ENCODE measurements around the gene FCER2. TPM values are rescaled to one million over a fixed set of nuclear protein-coding genes. Genes with fewer than 3 reads are reported as not detected.

The FCER2 gene
- total RNA-seq, 1 experiment from 2014 or later: not detected

DNA sequence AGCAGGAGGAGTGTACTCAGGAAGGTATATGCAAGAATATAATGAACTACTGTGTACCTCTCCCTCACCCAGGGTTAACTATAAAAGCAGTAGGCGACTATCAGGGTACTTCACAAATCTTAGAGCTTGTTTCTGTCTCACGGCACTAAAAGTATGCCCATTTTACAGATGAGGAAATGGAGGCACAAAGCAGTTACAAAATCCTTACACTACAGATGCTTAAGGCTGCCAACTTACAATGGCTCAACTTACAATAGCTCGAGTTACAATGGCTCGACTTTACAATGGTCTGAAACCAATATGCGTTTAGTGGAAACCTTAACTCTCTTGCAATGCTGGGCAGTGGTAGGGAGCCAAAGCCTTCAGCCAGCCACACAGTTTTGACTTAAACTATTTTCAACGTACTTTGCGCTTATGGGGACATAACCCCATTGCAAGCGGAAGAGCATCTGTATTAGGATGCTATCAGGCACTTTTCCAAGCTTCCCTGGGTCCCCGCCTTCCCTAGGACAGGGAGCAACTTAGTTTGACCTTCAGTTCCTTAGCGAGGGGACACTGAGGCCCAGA is 4.1 kb downstream of the FCER2 start:
- no peaks in the 10 kb centered on the region; a peak in 1 of 7 replicates for H3K36me3 Mint-ChIP-seq (ENCODE audit: insufficient read depth in 1 of 3, low read depth in 3 of 3)
- H3K4me2 ChIP-seq (ENCODE audit: insufficient read depth, insufficient read length, low read length): no peak overlapping the region
- no peaks in the 10 kb centered on the region for H3K79me1 ChIP-seq (ENCODE audit: insufficient read depth, low read depth, low read length, poor library complexity, severe bottlenecking)
- peaks cover 59% of the 10 kb centered on the region for H3K27me3 Mint-ChIP-seq (ENCODE audit: low read depth)
- H2BK120ac ChIP-seq (ENCODE audit: low read depth, low read length, poor library complexity, severe bottlenecking): no peak overlapping the region
- H3K27ac Mint-ChIP-seq: no peak overlapping the region
- no peak overlapping the region for H2AK5ac ChIP-seq (ENCODE audit: insufficient read length, low read length)
- no peak overlapping the region for H2AFZ ChIP-seq (ENCODE audit: low read length)
- H3K18ac ChIP-seq (ENCODE audit: insufficient read length, low read depth, low read length): no peak overlapping the region
- H3K27me3 ChIP-seq (ENCODE audit: insufficient read depth, low read length): no peaks in the 10 kb centered on the region
- H3K56ac ChIP-seq (ENCODE audit: insufficient read length, low read depth, low read length): no peak overlapping the region
- no peaks in the 10 kb centered on the region for H3K9me3 Mint-ChIP-seq
- no peaks in the 10 kb centered on the region for H3K79me2 ChIP-seq (ENCODE audit: insufficient read depth, low read length)
- H4K8ac ChIP-seq (replicated peaks; ENCODE audit: insufficient read length, low read depth, low read length): no peak overlapping the region
- H2BK5ac ChIP-seq (ENCODE audit: insufficient read length, low read length): no peak overlapping the region
- TF ChIP-seq, protein P1, sequence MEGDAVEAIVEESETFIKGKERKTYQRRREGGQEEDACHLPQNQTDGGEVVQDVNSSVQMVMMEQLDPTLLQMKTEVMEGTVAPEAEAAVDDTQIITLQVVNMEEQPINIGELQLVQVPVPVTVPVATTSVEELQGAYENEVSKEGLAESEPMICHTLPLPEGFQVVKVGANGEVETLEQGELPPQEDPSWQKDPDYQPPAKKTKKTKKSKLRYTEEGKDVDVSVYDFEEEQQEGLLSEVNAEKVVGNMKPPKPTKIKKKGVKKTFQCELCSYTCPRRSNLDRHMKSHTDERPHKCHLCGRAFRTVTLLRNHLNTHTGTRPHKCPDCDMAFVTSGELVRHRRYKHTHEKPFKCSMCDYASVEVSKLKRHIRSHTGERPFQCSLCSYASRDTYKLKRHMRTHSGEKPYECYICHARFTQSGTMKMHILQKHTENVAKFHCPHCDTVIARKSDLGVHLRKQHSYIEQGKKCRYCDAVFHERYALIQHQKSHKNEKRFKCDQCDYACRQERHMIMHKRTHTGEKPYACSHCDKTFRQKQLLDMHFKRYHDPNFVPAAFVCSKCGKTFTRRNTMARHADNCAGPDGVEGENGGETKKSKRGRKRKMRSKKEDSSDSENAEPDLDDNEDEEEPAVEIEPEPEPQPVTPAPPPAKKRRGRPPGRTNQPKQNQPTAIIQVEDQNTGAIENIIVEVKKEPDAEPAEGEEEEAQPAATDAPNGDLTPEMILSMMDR (conservative IDR thresholded peaks at IDR 0.05): no peak
- no peaks in the 10 kb centered on the region for H3K9me3 ChIP-seq (ENCODE audit: control insufficient read depth, low read depth, low read length)
- peaks cover 8 to 25% of the 10 kb centered on the region in 2 experiments for H3K4me1 Mint-ChIP-seq
- no peak overlapping the region for H4K91ac ChIP-seq (ENCODE audit: insufficient read length, low read depth, low read length)
- H3T11ph ChIP-seq (ENCODE audit: low read length): no peak overlapping the region
- no peaks in the 10 kb centered on the region; the same call in 1 of the 2 replicates for H3K4me1 ChIP-seq (ENCODE audit: insufficient read depth, low read length)
- H3K23ac ChIP-seq (ENCODE audit: insufficient read length, low read depth, low read length): no peak overlapping the region
- no peak overlapping the region for H3K4ac ChIP-seq (ENCODE audit: low read depth, low read length)
- no CpG with 5 or more reads among the region's 10 CpGs for WGBS (ENCODE audit: extremely low coverage, insufficient read length, low lambda C conversion rate)
- no peak overlapping the region for H4K5ac ChIP-seq (ENCODE audit: insufficient read length, low read depth, low read length)
- H3K14ac ChIP-seq (ENCODE audit: insufficient read depth, low read length): no peak overlapping the region
- H3K4me3 Mint-ChIP-seq: no peak overlapping the region
- no peak overlapping the region for H3K9ac ChIP-seq (ENCODE audit: extremely low read depth, insufficient read length, low read length)
- no peak overlapping the region for H2BK20ac ChIP-seq (ENCODE audit: low read depth, low read length, poor library complexity, severe bottlenecking)
- H2BK15ac ChIP-seq (ENCODE audit: low read depth, low read length): no peak overlapping the region
- no peak overlapping the region for H2BK12ac ChIP-seq (ENCODE audit: insufficient read length, low read depth, low read length)
- no peaks in the 10 kb centered on the region for H3K23me2 ChIP-seq (ENCODE audit: insufficient read length, low read depth, low read length, poor library complexity, severe bottlenecking)
- no peak overlapping the region for H3K27ac ChIP-seq (ENCODE audit: insufficient read length, low read depth, low read length)
- no peak for DNase-seq
- H4K20me1 ChIP-seq (ENCODE audit: control insufficient read depth, insufficient read depth, insufficient read length): no peaks in the 10 kb centered on the region
